Measurements from ENCODE around the gene FCAR.

Gene FCAR

GRCh38 chr19:54871696-54872095, 2.3 kb upstream of the FCAR start:
- no peak overlapping the region for H3K4me3 ChIP-seq (replicated peaks; ENCODE audit: low read depth, low read length)
- TF ChIP-seq, protein P1, sequence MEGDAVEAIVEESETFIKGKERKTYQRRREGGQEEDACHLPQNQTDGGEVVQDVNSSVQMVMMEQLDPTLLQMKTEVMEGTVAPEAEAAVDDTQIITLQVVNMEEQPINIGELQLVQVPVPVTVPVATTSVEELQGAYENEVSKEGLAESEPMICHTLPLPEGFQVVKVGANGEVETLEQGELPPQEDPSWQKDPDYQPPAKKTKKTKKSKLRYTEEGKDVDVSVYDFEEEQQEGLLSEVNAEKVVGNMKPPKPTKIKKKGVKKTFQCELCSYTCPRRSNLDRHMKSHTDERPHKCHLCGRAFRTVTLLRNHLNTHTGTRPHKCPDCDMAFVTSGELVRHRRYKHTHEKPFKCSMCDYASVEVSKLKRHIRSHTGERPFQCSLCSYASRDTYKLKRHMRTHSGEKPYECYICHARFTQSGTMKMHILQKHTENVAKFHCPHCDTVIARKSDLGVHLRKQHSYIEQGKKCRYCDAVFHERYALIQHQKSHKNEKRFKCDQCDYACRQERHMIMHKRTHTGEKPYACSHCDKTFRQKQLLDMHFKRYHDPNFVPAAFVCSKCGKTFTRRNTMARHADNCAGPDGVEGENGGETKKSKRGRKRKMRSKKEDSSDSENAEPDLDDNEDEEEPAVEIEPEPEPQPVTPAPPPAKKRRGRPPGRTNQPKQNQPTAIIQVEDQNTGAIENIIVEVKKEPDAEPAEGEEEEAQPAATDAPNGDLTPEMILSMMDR (IDR thresholded peaks at IDR 0.05; ENCODE audit: low read depth, low read length, missing control alignments), result no peak
- no peak for DNase-seq (ENCODE audit: extremely low read depth, low read depth)

DNA sequence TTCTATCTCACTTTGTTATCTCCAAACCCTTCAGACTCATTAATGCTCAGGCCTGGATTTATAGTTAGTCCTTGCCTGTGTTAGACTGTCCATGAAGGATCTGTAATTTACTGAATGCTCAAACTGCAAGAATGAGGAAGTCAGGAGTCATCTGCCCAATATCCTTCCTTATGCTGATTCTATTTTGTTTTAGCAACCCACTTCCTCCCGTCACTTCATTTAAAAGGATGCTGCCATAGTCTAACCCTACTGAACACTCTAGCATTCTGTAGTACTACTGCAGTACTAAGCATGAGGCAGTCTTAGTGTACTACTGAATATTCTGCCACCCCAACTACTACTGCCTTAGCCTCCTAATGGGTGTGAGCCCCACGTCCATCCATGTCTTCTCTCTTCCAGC, 1.5 kb downstream of the FCAR start:
- H3K4me3 ChIP-seq (replicated peaks; ENCODE audit: low read depth, low read length), result no peak overlapping the region
- TF ChIP-seq, protein P1 (IDR thresholded peaks at IDR 0.05; ENCODE audit: low read depth, low read length, missing control alignments), result no peak
- DNase-seq (ENCODE audit: extremely low read depth, low read depth), result no peak

DNA sequence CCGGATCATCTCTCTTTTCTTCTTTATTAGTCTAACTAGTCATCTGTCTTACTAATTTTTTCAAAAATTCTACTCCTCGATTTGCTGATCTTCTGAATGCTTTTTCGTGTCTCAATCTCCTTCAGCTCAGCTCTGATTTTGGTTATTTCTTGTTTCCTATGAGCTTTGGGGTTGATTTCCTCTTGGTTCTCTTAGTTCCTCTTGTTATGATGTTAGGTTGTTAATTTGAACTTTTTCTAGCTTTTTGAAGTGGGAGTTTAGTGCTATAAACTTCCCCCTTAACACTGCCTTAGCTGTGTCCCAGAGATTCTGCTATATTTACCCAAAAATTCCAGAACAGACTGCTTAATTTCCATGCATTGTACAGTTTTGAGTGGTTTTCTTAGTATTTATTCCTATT, 3.4 kb downstream of the FCAR start:
- TF ChIP-seq, protein P1 (IDR thresholded peaks at IDR 0.05; ENCODE audit: low read depth, low read length, missing control alignments), result no peak
- DNase-seq (ENCODE audit: extremely low read depth, low read depth), result no peak
- no peak overlapping the region for H3K4me3 ChIP-seq (replicated peaks; ENCODE audit: low read depth, low read length)

DNA sequence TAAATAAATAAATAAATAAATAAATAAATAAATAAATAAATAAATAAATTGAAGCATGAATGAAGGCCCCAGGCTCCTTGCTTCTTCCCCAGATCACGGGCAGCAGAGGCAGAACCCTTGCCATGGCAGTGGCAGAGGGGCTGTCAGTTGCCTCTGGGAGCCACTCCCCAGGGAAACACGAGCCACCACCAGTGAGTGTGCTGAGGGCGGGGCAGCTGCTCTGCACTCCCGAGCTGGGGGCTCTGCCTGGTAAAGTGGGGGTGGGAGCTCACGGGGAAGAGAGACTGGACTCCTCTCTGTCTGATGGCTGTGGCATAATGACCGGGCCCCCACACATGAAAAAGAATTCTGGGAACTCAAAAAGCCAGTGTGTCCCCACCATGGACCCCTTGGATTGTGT, 7.8 kb downstream of the FCAR start:
- H3K4me3 ChIP-seq (replicated peaks; ENCODE audit: low read depth, low read length), result no peak overlapping the region
- TF ChIP-seq, protein P1 (IDR thresholded peaks at IDR 0.05; ENCODE audit: low read depth, low read length, missing control alignments), result no peak
- no peak for DNase-seq (ENCODE audit: extremely low read depth, low read depth)

- H3K4me3 ChIP-seq (replicated peaks; ENCODE audit: low read depth, low read length), result no peak overlapping the region
- TF ChIP-seq, protein P1 (IDR thresholded peaks at IDR 0.05; ENCODE audit: low read depth, low read length, missing control alignments), result no peak
- DNase-seq (ENCODE audit: extremely low read depth, low read depth), result no peak
Observed at GRCh38 chr19:54882758-54883157, 8.7 kb downstream of the FCAR start.

DNA sequence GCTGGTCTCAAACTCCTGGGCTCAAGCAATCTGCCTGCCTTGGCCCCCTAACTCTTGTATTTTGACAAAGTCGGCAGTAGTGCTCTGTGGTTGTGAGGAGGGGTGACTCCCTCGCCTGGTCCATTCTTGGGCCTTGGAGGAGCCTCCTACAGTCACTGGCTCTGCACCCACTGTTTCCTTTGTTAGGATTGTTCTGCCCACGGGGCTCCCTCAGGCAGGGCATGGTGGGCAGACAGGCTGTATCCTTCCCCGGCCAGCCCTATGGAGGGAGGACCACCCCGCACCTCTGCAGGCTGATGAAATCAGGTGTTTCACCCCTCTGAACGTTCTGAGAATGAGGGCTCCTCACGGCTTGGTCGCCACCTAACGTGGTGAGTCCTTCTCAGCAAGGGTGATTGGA, 9.2 kb downstream of the FCAR start:
- H3K4me3 ChIP-seq (replicated peaks; ENCODE audit: low read depth, low read length), result no peak overlapping the region
- TF ChIP-seq, protein P1 (IDR thresholded peaks at IDR 0.05; ENCODE audit: low read depth, low read length, missing control alignments), result no peak

DNA sequence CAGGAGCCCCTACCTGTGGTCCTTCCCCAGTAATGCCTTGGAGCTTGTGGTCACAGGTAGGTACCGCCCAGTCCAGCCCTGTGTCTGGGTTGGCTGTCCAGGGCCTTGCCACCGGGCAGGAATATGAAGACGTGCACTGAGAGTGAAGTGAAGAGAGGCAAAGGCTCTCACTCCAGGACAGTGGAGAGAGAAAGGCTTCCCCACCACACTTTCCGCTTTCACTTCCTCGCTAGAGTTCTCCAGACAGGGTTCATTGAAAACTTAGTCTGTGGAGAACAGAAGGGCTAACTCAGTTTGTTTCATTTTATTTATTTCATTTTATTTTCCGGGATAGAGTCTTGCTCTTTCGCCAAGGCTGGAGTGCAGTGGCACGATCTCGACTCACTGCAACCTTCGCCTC, 14.2 kb downstream of the FCAR start:
- DNase-seq (ENCODE audit: extremely low read depth, low read depth), result no peak
- no peak overlapping the region for H3K4me3 ChIP-seq (replicated peaks; ENCODE audit: low read depth, low read length)
- TF ChIP-seq, protein P1 (IDR thresholded peaks at IDR 0.05; ENCODE audit: low read depth, low read length, missing control alignments), result no peak

More for the DNA sequence above, 9.2 kb downstream of the FCAR start:
- no peak for DNase-seq (ENCODE audit: extremely low read depth, low read depth)
